Suppressor macrophage (primary cell): Measurements from ENCODE around the gene FAM193B.

ENCODE experiments used
- DNase-seq, 4 experiments: peaks; one replicate each; pipeline ENCODE4 v3.0.0-alpha.2; 2020 to 2022

Gene FAM193B

GRCh38 chr5:177515580-177515979 is 38.8 kb downstream of the FAM193B start:
- no peak for DNase-seq

DNA sequence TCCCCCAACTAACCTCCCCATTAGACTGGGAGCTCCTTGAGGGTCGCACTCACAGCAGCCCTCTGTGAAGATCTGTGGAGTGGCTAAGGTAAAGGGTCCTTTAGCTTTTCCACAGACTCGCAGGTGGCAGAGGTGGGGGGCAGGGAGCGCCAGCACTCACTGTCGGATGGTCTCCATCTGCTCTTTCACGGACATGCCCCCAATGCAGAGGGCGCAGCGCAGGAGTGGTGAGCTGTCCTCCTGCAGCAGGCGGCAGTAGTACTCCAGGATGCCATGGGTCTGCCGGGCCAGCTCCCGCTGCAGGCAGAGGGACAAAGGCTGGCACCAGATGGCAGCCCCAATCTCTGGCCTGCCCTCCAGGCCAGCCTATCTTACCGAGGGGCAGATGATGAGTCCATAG is 39.8 kb downstream of the FAM193B start:
- DNase-seq = no peak

DNA sequence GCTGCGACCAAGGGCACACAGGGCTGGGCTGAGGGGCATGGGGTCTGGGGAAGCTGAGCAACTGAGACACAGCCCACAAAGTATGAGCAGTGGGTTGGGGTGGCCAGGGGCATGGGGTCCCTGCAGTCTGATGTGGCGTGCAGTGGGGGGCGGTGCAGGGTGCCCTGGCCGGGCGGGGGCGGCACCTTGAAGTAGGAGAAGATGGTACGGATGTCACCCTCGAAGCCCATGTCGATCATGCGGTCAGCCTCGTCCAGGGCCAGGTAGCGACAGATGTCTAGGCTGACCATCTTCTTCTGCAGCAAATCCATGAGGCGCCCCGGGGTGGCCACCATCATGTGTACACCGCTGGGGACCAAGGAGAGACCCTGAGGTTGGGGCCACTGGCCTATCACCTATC is 40.9 kb downstream of the FAM193B start:
- no peak for DNase-seq

DNA sequence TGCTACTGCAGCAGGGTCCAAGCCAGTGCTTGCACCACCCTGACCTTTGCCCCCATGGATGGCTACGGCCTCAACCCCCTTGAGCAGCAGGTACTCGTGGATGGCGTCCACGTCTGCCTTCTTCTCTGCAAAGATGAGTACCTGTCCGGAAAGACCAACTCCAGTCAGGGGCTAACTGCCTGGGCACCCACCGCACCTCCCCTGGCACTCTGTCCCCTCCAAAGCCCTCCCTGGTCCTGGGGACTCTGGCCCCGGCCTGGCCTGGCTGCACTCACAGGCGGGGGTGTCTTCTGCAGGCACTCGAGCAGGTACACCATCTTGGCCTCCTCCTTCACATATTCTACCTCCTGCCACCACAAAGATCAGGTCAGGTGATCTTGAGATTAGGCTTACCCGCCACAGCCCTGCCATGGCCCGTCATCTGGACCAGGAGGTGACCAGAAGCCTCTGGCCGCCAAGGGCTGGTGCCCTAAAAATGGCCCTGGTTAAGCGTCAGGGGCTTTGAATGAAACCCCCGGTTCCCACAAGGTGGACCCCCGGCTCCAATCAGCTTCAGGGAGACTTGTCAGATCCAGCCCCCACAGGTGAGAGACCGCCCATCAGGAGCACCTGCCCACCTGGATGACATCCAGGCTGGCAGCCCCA is 41.5 kb downstream of the FAM193B start:
- DNase-seq = no peak

GRCh38 chr5:177511796-177512675 is 42.3 kb downstream of the FAM193B start:
- DNase-seq = no peak

DNA sequence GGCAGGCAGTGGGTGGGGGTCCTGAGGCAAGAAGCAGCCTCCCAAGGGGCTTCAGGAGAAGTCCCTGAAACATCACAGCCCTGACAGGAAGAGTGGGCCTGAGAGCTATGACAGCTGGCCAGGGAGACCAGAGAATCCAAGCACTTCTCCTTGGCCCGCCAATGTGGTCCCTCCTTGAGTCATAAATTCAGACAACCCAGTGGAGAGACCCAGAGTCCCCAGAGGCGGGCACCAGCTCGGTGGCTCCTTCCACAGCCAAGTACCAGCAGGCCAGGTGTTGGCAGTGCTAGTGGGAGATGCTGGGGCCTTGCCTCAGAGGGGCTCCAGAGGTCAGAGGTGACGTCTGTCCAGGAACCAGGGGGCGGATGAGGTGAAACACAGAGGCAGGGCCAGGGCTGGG is 43.2 kb downstream of the FAM193B start:
- peak in 3 of 4 experiments; percentile 31 to 41 (median 37) for DNase-seq

GRCh38 chr5:177510567-177511053 is 43.8 kb downstream of the FAM193B start:
- peak; percentile 92 to 98 (median 94) for DNase-seq

DNA sequence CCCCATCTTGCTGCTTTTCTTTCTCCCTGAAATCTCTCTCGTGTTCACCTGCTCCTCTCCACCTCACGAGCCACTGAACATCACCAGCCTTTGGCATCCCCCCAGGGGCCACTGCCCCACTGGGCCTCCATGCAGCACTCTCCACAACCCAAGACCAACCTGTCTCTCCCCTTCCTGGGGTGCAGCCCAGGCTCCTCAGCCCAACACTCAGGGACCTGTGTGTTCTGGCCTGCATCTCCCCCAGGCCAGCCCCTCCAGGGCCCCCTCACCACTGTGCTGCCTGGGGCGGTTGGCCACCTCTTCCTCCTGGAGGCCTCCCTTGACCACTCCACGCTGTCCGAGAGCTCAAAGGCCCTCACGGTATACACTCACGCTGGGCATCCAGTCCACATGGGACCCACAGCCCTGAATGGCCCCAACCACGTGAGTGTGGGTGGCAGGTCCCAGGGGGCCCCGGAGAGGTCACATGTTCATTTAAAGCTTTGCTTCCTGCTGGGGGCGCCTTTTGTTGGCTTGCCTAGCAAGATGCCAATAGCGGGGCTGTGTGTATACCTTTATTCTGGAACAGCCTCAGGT is 44.3 kb downstream of the FAM193B start:
- peak; percentile 44 to 75 (median 70) for DNase-seq

GRCh38 chr5:177509381-177509951 is 44.9 kb downstream of the FAM193B start, which contains the start of gene DOK3:
Gene DOK3, minus strand, starts transcription at chr5:177509826. Its CDS starts 286 bp downstream, at chr5:177509540.
- DNase-seq = peak; percentile 80 to 88 (median 86)

DNA sequence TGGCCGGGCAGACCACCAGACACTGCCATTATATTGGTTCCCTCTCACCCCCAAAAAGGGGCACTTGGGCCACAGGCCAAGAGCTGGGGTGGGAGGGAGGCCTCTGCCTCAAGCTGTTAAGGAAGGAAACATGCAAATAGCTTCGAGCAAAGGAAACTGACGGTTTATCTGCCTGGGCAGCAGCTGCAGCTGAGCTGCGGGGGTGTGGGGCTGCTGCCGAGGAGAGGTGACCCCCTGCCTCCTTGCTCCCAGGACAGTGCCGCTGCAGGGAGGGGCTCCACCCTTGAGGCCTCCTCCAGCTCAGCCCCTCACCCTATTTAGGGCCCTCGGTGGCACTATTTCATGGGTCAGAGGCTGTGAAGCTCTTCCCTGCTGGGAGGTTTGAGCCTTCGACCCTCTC is 45.5 kb downstream of the FAM193B start:
- DNase-seq = peak; percentile 39 to 66 (median 62)

DNA sequence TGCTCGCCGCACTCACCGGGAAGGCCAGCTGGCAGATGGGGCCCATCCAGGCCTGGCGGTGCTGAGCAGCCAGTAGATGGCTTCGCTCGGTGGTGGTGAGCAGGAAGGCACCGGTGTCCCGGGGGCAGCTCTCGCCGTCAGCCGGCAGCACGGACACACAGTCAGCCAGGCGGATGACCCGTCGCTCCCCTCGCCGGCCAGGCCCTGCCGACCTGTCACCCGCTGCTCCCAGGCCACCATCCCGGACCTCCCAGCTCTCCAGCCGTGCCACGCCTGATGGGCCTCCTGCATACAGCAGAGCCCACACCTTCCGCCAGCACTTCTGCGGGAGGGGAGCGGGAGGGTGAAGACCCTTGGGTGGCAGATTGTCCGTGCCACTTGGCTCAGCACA is 46.1 kb downstream of the FAM193B start:
- peak in 1 of 4 experiments; percentile 46 for DNase-seq

DNA sequence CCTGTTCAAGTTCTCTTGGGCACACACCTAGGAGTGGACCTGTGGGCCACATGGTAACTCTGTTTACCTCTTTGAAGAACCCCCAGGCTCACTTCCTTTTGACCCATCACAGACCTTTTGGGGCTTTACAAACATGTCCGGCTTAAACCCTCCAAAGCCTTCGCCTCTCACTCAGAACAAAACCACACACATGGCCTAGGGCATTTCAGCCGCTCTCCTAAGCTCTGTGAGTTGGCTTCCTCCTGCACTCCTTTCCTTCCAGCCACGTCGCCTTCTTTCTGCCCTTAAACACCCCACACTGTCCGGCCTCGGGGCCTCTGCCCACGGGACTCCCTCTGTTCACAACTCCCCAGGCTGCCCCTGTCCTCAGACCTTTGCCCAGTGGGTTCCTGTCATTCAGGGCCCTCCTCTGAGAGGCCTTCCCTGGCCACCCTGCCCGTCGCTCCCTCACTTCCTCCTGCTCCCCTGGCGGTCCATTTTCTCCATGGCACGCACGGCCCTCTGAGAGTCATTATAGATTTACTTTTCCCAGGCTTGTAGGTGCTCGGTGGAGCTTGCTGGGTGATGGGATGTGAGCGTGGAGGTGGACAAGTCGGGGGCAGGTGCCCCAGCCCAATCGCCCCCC is 46.7 kb downstream of the FAM193B start:
- peak; percentile 58 to 80 (median 68) for DNase-seq

DNA sequence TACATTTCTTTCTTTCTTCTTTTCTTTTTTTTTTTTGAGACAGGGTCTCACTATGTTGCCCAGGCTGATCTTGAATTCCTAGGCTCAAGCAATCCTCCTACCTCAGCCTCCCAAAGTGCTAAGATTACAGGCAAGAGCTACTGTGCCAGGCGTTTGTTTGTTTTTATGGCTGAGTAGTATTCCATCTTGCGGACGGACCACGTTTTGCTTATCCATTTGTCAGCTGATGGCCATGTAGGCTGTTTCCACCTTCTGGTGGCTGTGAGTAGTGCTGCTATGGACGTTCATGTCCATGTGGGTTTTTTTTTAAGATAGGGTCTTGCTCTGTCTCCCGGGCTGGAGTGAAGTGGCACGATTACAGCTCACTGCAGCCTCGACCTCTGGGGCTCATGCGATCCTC is 47.2 kb downstream of the FAM193B start:
- peak in 3 of 4 experiments; percentile 36 to 59 (median 40) for DNase-seq

- no peak for DNase-seq
Measured at GRCh38 chr5:177505075-177505474, 49.3 kb downstream of the FAM193B start.

DNA sequence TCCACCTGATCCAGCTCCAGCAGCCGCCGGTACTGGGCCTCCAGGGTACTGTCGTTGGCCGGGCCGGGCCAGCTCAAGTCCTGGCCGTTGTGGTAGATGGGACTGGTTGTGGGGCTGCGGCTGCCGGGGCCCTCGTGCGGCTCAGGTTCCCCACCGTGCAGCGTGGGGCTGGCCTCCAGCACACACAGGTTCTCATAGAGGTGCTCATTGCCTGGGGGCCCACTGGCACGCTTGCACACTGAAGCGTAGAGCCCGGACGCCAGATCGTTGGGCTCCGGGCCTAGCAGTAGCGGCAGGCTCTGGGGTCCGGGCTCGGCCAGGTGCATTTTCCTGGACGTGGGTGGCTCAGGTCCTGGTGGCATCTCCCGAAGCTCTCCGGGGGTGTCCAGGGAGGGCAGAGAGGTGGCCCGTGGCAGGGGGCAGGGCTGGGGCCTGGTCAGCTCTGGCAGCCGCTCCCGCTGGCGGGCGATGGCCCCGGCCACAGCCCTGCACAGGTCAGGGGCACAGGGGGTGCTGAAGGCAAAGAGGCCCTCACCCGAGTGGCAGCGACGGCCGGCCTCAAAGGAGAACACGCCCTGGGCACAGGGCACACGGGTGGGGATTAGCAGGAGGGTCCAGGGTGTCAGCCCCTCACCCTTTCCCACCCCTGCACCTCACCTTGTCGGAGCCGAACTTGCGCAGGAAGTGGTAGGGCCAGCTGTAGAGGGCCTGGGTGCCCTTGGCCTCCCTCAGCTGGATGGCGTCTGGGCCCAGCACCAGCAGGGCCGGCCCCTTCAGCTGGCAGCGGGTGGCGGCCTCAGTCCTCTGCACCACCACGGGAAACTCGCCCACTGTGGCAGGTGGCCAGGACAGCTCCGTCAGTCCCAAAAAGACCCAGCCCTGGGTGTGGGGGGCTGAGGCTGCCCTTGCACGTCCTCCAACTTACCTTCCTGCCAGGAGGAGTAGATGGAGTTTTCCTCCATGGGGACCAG is 50.0 kb downstream of the FAM193B start:
- no peak for DNase-seq

- no peak for DNase-seq
Measured at GRCh38 chr5:177503351-177504085, 50.8 kb downstream of the FAM193B start.

DNA sequence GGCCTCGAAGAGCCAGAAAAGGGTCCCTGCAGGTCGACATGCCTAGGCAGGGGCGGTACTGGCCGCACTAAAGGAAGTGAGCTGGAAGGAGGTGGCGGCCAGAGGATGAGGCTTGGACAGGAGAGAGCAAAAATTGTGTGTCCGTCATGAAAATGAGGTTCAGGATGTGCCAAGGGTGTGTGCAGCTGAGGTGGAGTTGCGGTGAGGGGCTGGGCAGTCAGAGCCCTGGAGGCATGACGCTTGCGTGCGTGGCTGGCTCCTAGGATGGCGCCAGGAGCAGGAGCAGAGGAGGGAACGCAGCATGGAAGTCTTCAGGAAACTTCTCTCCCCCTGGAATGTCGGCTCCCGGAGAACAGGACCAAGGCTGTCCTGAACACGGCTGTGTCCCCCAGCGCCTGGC is 51.5 kb downstream of the FAM193B start:
- DNase-seq = no peak

GRCh38 chr5:177501874-177502678 is 52.3 kb downstream of the FAM193B start:
- peak in 1 of 4 experiments; percentile 39 for DNase-seq
